ENCODE data around the gene TIMP3. TPM values are rescaled to one million over a fixed set of nuclear protein-coding genes. Genes with fewer than 3 reads are reported as not detected.

Gene TIMP3
- total RNA-seq, 4 donors from 2014 or later = 300 to 1,106 (median 939) TPM

DNA sequence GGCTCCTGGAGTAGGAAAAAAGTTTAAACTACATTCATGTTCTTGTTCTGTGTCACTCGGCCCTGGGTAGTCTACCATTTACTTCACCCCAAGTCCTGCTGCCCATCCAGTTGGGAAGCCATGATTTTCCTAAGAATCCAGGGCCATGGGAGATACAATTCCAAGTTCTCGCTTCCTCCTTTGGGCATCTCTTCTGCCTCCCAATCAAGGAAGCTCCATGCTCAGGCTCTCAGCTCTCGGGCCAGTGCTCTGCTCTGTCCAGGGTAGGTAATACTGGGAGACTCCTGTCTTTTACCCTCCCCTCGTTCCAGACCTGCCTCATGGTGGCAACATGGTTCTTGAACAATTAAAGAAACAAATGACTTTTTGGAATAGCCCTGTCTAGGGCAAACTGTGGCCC, 60.6 kb downstream of the TIMP3 start:
- H3K4me3 ChIP-seq = no peak overlapping the region
- H3K4me1 ChIP-seq = no peaks in the 10 kb centered on the region
- TF ChIP-seq POLR2A (IDR thresholded peaks at IDR 0.05) = no peak
- TF ChIP-seq EP300 (IDR thresholded peaks at IDR 0.05) = no peak
- TF ChIP-seq, protein P1, sequence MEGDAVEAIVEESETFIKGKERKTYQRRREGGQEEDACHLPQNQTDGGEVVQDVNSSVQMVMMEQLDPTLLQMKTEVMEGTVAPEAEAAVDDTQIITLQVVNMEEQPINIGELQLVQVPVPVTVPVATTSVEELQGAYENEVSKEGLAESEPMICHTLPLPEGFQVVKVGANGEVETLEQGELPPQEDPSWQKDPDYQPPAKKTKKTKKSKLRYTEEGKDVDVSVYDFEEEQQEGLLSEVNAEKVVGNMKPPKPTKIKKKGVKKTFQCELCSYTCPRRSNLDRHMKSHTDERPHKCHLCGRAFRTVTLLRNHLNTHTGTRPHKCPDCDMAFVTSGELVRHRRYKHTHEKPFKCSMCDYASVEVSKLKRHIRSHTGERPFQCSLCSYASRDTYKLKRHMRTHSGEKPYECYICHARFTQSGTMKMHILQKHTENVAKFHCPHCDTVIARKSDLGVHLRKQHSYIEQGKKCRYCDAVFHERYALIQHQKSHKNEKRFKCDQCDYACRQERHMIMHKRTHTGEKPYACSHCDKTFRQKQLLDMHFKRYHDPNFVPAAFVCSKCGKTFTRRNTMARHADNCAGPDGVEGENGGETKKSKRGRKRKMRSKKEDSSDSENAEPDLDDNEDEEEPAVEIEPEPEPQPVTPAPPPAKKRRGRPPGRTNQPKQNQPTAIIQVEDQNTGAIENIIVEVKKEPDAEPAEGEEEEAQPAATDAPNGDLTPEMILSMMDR (IDR thresholded peaks at IDR 0.05) = no peak
- H3K36me3 ChIP-seq = peaks cover 8 to 55% (median 20%) of the 10 kb centered on the region in 3 donors
- H3K27ac ChIP-seq = no peak overlapping the region
- H3K9me3 ChIP-seq = no peaks in the 10 kb centered on the region
- WGBS, 2 donors = 89 to 90% methylated on average over 4 of the region's 4 CpGs
- no peaks in the 10 kb centered on the region for H3K27me3 ChIP-seq
- DNase-seq (ENCODE audit: low spot score in 2 of 2) = no peak

- Histone ChIP-seq H3K36me3 (peaks cover 5 to 45% (median 15%) of the 10 kb centered on the region in 3 donors), H3K27ac (no peak overlapping the region), H3K4me1 (no peaks in the 10 kb centered on the region), H3K4me3 (no peak overlapping the region), H3K9me3 (no peaks in the 10 kb centered on the region), H3K27me3 (no peaks in the 10 kb centered on the region)
- WGBS, 2 donors = 61 to 70% methylated on average over 8 of the region's 8 CpGs
- TF ChIP-seq, protein P1 (IDR thresholded peaks at IDR 0.05) = no peak
- TF ChIP-seq EP300 (IDR thresholded peaks at IDR 0.05) = peak in 1 of 2 donors; percentile 7
- DNase-seq (ENCODE audit: low spot score in 2 of 2) = no peak
Measured at GRCh38 chr22:32862936-32863661, 61.6 kb downstream of the TIMP3 start.

DNA sequence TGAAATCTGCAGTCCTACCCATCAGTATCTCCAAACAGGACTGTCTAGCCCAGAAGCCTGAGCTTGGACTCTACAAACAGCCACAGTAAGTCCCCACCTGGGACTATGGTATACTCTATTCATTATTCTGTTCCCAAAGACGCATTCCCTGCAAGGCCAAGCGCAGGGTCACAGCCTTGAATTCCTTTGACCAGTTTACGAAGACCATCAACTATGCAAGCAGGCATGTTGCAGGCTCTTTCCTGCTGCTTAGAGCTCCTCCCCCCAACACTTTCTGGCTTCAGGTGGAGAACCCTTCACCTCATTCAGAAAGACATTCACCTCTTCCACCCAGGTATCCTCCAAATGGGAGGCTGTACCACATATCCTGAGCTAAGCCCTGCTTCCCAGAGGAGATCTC, 62.5 kb downstream of the TIMP3 start:
- H3K27me3 ChIP-seq = no peaks in the 10 kb centered on the region
- H3K4me3 ChIP-seq = no peak overlapping the region
- H3K9me3 ChIP-seq = no peaks in the 10 kb centered on the region
- TF ChIP-seq, protein P1 (IDR thresholded peaks at IDR 0.05) = no peak
- TF ChIP-seq EP300 (IDR thresholded peaks at IDR 0.05) = no peak
- TF ChIP-seq POLR2A (IDR thresholded peaks at IDR 0.05) = no peak
- H3K36me3 ChIP-seq = peaks cover 2 to 36% (median 9%) of the 10 kb centered on the region in 3 donors
- no peak for DNase-seq (ENCODE audit: low spot score in 2 of 2)
- 73 to 81% methylated on average over 3 of the region's 3 CpGs for WGBS, 2 donors
- H3K27ac ChIP-seq = no peak overlapping the region
- no peaks in the 10 kb centered on the region for H3K4me1 ChIP-seq

DNA sequence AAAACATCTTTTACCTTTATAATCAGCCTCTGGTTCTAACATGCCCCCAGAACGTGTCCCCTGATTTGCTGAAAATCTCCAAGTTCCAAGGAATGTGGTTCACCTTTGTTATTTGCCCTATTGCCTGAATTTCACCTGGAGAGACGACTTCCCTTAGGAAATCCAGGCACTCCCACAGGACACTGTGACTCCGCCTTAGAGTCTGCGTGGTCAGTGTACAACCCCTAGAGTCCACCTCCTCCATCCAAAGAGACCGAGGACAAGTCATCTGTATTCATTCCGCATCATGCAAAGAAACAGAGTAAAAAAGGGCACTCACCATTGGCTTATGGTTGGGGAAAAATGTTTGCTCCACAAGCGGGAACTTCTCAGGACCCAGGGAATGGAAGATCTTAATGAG, 63.1 kb downstream of the TIMP3 start:
- Histone ChIP-seq H3K27me3 (no peaks in the 10 kb centered on the region), H3K4me1 (no peaks in the 10 kb centered on the region), H3K27ac (no peak overlapping the region), H3K4me3 (no peak overlapping the region), H3K36me3 (peaks cover 2 to 30% (median 4%) of the 10 kb centered on the region in 3 donors), H3K9me3 (no peaks in the 10 kb centered on the region)
- TF ChIP-seq EP300 (IDR thresholded peaks at IDR 0.05) (no peak), POLR2A (IDR thresholded peaks at IDR 0.05) (no peak)
- TF ChIP-seq, protein P1 (IDR thresholded peaks at IDR 0.05) = no peak
- 80 to 84% methylated on average over 7 of the region's 7 CpGs for WGBS, 2 donors
- no peak for DNase-seq (ENCODE audit: low spot score in 2 of 2)

DNA sequence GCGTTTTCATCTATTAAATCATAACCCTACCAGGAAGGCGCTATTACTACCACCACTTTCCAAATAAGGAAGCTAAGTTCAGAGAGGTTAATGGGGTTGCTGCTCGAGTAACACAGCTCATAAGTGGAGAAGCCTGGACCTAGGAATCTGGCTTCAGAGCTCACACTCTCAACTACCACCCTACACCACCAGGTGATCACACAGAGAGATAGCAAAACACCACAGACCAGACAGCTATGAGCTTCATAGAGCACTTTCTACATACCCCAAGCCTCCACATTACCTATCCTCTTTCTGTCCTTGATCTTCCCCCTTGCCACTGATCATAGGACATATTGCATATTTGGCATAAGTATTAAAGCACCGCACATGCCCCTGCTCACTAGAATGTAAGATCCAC, 65.4 kb downstream of the TIMP3 start:
- DNase-seq (ENCODE audit: low spot score in 2 of 2) = no peak
- no peak for TF ChIP-seq EP300 (IDR thresholded peaks at IDR 0.05)
- TF ChIP-seq POLR2A (IDR thresholded peaks at IDR 0.05) = no peak
- TF ChIP-seq, protein P1 (IDR thresholded peaks at IDR 0.05) = no peak
- Histone ChIP-seq H3K27me3 (no peaks in the 10 kb centered on the region), H3K4me1 (no peaks in the 10 kb centered on the region), H3K36me3 (peaks cover 0 to 7% (median 0%) of the 10 kb centered on the region in 3 donors), H3K9me3 (no peaks in the 10 kb centered on the region), H3K27ac (no peak overlapping the region), H3K4me3 (no peak overlapping the region)
- WGBS, 2 donors = 67 to 78% methylated on average over 4 of the region's 4 CpGs

Data from tibial nerve (tissue), 4 donors.